Mesendoderm (in vitro differentiated cells): ENCODE measurements around the gene TNPO2.
A peak's percentile ranks its signal among the peaks of the same experiment; 100 is the strongest.

ENCODE experiments used
- DNase-seq: peaks from one replicate; pipeline ENCODE4 v3.0.0; 2013
- H2AK5ac ChIP-seq: 2 replicates; pipeline ENCODE4 v1.6.1; 2013; ENCODE audit warnings: low read length, inconsistent platforms
- H2BK120ac ChIP-seq: 2 replicates; pipeline ENCODE4 v1.6.1; 2013; ENCODE audit warnings: low read depth, mild to moderate bottlenecking, low read length, moderate library complexity, mixed read lengths
- H2BK15ac ChIP-seq: replicated peaks from 2 replicates; pipeline ENCODE4 v1.6.1; 2013; ENCODE audit warnings: low read depth, mild to moderate bottlenecking, moderate library complexity
- H2BK5ac ChIP-seq: 2 replicates; pipeline ENCODE4 v1.6.1; 2013; ENCODE audit warnings: low read length, inconsistent platforms
- H3K18ac ChIP-seq: 2 replicates; pipeline ENCODE4 v1.6.1; 2013; ENCODE audit warnings: mild to moderate bottlenecking, low read length, mixed read lengths
- H3K23ac ChIP-seq: one replicate; pipeline ENCODE4 v1.6.1; 2013; ENCODE audit warnings: low read length
- H3K27ac ChIP-seq: 2 replicates; pipeline ENCODE4 v1.5.1; 2013; ENCODE audit warnings: low read depth, mild to moderate bottlenecking, inconsistent platforms, low read length, moderate library complexity
- H3K27me3 ChIP-seq: 2 replicates; pipeline ENCODE4 v1.6.1; 2013; ENCODE audit warnings: low read length, control low read depth, mild to moderate bottlenecking, inconsistent platforms; ENCODE audit not compliant: insufficient read depth, poor library complexity
- H3K36me3 ChIP-seq: 2 replicates; pipeline ENCODE4 v1.6.1; 2013; ENCODE audit warnings: low read length, inconsistent platforms; ENCODE audit not compliant: control insufficient read depth, insufficient read depth
- H3K4ac ChIP-seq: one replicate; pipeline ENCODE4 v1.6.1; 2013; ENCODE audit warnings: low read depth, mild to moderate bottlenecking, low read length, moderate library complexity
- H3K4me1 ChIP-seq: 2 replicates; pipeline ENCODE4 v1.6.1; 2013; ENCODE audit warnings: low read depth, low read length, inconsistent platforms; ENCODE audit not compliant: control insufficient read depth
- H3K4me2 ChIP-seq: 2 replicates; pipeline ENCODE4 v1.6.1; 2013; ENCODE audit warnings: low read length
- H3K4me3 ChIP-seq: 2 replicates; pipeline ENCODE4 v1.5.1; 2013; ENCODE audit warnings: mild to moderate bottlenecking, low read length
- H3K56ac ChIP-seq: one replicate; pipeline ENCODE4 v1.6.1; 2013; ENCODE audit warnings: low read length
- H3K79me1 ChIP-seq: 2 replicates; pipeline ENCODE4 v1.6.1; 2013; ENCODE audit warnings: low read length, inconsistent platforms
- H3K79me2 ChIP-seq: 2 replicates; pipeline ENCODE4 v1.6.1; 2013; ENCODE audit warnings: mild to moderate bottlenecking, low read length; ENCODE audit not compliant: control insufficient read depth, insufficient read depth
- H3K9ac ChIP-seq: 2 replicates; pipeline ENCODE4 v1.6.1; 2013; ENCODE audit warnings: low read length, inconsistent platforms
- H4K5ac ChIP-seq: one replicate; pipeline ENCODE4 v1.6.1; 2013; ENCODE audit warnings: low read length
- H4K8ac ChIP-seq: one replicate; pipeline ENCODE4 v1.6.1; 2013; ENCODE audit warnings: low read depth, mild to moderate bottlenecking, control low read depth, low read length, moderate library complexity
- WGBS: extraction: QIAGEN DNeasy Blood & Tissue Kit; methylation state at CpG from one replicate; pipeline ENCODE4 v1.1.7; 2013; ENCODE audit warnings: low lambda C conversion rate, missing lambda C conversion rate; ENCODE audit not compliant: insufficient coverage; ENCODE audit errors: extremely low coverage; 5-methylcytosine and 5-hydroxymethylcytosine counted together

Gene TNPO2

DNA sequence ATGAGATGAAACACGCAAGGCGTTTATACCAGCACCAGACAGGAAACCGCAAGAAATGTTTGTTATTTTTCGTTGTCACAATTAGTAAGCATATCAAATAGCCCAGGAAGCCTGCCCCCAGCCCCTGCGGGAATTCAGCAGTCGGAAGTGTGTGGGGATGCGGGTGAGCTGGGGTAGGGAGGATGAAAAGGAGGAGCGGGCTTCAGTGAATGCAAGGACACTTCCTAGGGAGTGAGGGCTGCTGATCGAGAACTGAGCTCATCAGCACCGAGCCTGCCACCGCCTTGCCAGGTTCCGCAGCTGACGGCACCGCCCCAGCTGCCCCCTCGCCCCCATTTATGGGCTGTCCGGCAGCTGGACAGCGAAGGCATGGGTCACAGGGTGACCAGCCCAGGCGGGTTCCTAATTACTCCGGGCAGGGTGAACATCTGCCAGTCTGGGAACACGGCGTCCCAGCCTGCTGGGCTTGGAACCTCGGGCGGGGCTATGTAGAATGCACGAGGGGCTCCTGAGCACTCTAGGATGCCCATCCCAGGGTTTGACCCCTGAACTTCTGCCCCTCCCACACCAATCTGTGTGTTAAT lies 26.3 kb upstream of the TNPO2 start:
- Histone ChIP-seq H3K18ac (no peak overlapping the region), H3K27ac (no peak overlapping the region), H3K27me3 (no peaks in the 10 kb centered on the region), H3K36me3 (peaks cover 7% of the 10 kb centered on the region), H3K79me1 (no peaks in the 10 kb centered on the region), H3K4me3 (no peak overlapping the region), H3K56ac (no peak overlapping the region), H3K4me2 (no peak overlapping the region), H3K4ac (no peak overlapping the region), H2BK15ac (no peak overlapping the region), H4K8ac (no peak overlapping the region), H3K4me1 (no peaks in the 10 kb centered on the region), H2BK120ac (no peak overlapping the region), H3K23ac (no peak overlapping the region), H2BK5ac (no peak overlapping the region), H2AK5ac (no peak overlapping the region), H3K79me2 (no peaks in the 10 kb centered on the region), H3K9ac (no peak overlapping the region), H4K5ac (no peak overlapping the region)
- WGBS: no CpG with 5 or more reads among the region's 24 CpGs
- no peak for DNase-seq

DNA sequence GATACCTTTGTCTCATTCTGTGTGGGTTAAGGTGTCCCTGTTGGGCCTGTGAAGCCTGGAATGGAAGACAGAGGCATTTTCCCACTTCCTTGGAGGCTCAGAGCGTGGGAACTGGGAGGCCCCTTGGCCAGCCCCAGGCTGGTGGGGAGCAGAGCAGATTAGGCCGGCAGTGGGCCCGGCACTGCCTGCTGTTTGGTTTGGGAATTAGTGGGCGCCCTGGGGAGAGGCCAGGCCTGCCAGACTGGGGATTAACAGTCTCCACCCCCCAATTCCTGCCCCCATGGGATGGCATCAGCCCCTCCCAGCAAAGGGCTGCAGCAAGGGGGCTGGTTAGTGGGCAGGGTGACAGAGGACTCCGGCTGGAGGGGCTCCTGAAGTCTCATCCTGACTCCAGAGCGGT lies 24.8 kb upstream of the TNPO2 start:
- no peaks in the 10 kb centered on the region for H3K79me1 ChIP-seq
- H2AK5ac ChIP-seq: no peak overlapping the region
- no peak overlapping the region for H2BK120ac ChIP-seq
- no peak overlapping the region for H3K18ac ChIP-seq
- no peaks in the 10 kb centered on the region for H3K79me2 ChIP-seq
- H4K5ac ChIP-seq: no peak overlapping the region
- H2BK5ac ChIP-seq: no peak overlapping the region
- H3K9ac ChIP-seq: no peak overlapping the region
- H3K27me3 ChIP-seq: no peaks in the 10 kb centered on the region
- no peak overlapping the region for H3K27ac ChIP-seq
- H3K23ac ChIP-seq: no peak overlapping the region
- DNase-seq: peak; percentile 30
- H2BK15ac ChIP-seq: no peak overlapping the region
- no peak overlapping the region for H3K4me2 ChIP-seq
- H4K8ac ChIP-seq: no peak overlapping the region
- no peak overlapping the region for H3K4ac ChIP-seq
- no peak overlapping the region for H3K4me3 ChIP-seq
- WGBS: no CpG with 5 or more reads among the region's 6 CpGs
- H3K4me1 ChIP-seq: no peaks in the 10 kb centered on the region
- H3K36me3 ChIP-seq: peaks cover 7% of the 10 kb centered on the region
- no peak overlapping the region for H3K56ac ChIP-seq

DNA sequence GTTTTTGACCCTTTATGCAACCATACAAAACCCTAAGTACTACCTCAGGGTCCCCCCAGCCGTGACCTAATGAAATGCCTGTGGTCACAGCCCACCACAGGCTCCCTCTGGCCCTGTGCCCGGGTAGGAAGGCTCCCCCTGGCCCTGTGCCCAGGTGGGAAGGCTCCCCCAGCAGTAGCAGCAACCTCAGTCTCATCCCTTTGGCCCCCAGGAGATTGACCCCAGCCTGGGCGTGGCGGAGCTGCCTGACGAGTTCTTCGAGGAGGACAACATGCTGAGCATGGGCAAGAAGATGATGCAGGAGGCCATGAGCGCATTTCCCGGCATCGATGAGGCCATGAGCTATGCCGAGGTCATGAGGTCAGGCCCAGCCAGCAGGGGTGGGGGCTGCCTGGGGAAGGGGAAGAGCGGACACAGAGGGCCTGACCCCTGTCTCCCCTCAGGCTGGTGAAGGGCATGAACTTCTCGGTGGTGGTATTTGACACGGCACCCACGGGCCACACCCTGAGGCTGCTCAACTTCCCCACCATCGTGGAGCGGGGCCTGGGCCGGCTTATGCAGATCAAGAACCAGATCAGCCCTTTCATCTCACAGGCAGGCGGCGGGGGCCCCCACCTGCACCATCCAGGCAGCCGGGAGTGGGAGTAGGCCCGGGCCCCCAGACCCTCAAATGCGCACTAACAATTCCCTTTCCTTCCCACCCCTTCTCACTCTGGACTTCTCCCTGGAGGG lies 21.6 kb upstream of the TNPO2 start:
- no peak overlapping the region for H3K27ac ChIP-seq
- H2BK5ac ChIP-seq: no peak overlapping the region
- no peak overlapping the region for H2AK5ac ChIP-seq
- H3K4ac ChIP-seq: no peak overlapping the region
- no peaks in the 10 kb centered on the region for H3K4me1 ChIP-seq
- no peaks in the 10 kb centered on the region for H3K27me3 ChIP-seq
- no peak overlapping the region for H3K4me3 ChIP-seq
- H3K56ac ChIP-seq: no peak overlapping the region
- H3K36me3 ChIP-seq: peaks cover 7% of the 10 kb centered on the region
- H3K79me1 ChIP-seq: no peaks in the 10 kb centered on the region
- DNase-seq: no peak
- no peak overlapping the region for H4K8ac ChIP-seq
- H3K18ac ChIP-seq: no peak overlapping the region
- H3K79me2 ChIP-seq: no peaks in the 10 kb centered on the region
- no peak overlapping the region for H3K23ac ChIP-seq
- no CpG with 5 or more reads among the region's 22 CpGs for WGBS
- no peak overlapping the region for H4K5ac ChIP-seq
- H3K4me2 ChIP-seq: no peak overlapping the region
- no peak overlapping the region for H2BK120ac ChIP-seq
- no peak overlapping the region for H3K9ac ChIP-seq
- H2BK15ac ChIP-seq: no peak overlapping the region

DNA sequence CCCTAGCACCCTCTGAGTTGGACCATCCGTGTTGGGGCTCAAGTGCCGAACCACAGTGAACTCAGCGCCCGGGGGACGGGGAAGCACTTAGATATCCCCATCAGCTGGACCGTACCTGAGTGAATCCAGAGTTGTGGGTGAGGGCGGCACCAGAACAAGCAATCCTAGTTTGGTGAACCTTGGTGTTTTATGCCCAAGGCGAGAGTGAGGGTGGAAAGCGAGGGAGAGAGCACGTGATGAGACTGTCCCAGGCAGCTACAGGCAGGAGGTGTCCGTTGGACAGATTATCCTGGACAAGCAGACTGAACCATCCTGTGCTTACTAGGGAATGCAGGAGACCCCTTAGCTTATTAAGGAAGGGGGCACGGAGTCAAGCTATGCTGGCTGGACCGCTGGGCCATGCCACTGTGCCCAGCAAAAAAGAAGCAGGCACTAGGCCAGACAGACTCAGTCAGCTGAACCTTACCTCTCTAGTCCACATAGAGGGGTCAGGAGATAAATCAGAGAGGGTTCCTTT lies 14.2 kb upstream of the TNPO2 start:
- Histone ChIP-seq H3K36me3 (no peaks in the 10 kb centered on the region), H3K4ac (peak overlapping the region; percentile 28), H3K27ac (no peak overlapping the region), H2AK5ac (peak overlapping the region; percentile 65), H2BK5ac (no peak overlapping the region), H3K4me1 (peaks cover 3% of the 10 kb centered on the region), H3K79me1 (peaks cover 15% of the 10 kb centered on the region), H2BK15ac (no peak overlapping the region), H3K4me3 (peak overlapping the region; percentile 96), H2BK120ac (no peak overlapping the region), H3K23ac (no peak overlapping the region), H3K4me2 (peak overlapping the region; percentile 100), H3K18ac (no peak overlapping the region), H3K9ac (peak overlapping the region; percentile 96), H3K56ac (peak overlapping the region; percentile 99), H4K8ac (no peak overlapping the region), H3K79me2 (peaks cover 29% of the 10 kb centered on the region), H3K27me3 (no peaks in the 10 kb centered on the region), H4K5ac (no peak overlapping the region)
- whole genome bisulfite sequencing: no CpG with 5 or more reads among the region's 13 CpGs
- no peak for DNase-seq

DNA sequence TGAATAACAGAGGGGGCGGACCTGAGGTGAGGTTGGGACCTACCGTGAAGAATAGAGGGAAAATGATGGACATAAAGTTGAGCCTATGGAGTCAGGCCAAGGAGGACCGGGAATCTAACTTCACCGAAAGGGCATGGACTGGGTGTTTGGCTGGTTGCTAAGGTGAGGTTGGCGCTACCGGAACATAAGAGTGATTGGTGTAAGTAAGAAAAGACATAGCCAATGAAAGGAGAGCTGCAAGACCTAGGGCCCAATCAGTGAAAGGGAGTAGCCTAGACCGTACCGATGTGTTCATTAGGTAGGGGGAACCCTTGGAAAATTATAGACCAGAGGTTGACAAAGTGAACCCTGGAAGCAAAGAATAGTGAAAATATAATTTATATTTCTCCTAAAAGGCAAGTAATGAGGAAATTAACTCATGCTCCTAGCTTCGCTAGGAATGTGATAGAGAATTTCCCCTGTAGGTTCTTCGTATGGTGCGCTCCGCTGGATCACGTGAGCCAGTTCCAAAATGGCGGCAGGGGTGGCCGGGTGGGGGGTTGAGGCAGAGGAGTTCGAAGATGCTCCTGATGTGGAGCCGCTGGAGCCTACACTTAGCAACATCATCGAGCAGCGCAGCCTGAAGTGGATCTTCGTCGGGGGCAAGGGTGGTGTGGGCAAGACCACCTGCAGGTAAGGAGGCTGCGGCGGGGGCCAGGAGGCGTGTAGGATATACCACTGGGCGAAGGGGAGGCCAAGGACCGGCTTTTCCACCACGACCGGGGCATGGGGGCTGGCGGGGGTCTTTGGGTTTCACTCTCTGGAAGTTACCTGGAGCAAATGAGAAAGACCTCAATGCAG lies 13.5 kb upstream of the TNPO2 start, which contains the start of gene GET3:
Gene GET3, plus strand, starts transcription at position 503 of the 840 bp plus-strand sequence. Its CDS starts 9 bp downstream, at position 512.
- no peak within 1 kb of the TSS for H2BK15ac ChIP-seq
- H3K18ac ChIP-seq: peak within 1 kb of the TSS; percentile 42
- H3K4me3 ChIP-seq: peak within 1 kb of the TSS; percentile 96
- H2BK120ac ChIP-seq: no peak within 1 kb of the TSS
- peak within 1 kb of the TSS; percentile 100 for H3K4me2 ChIP-seq
- H2AK5ac ChIP-seq: peak within 1 kb of the TSS; percentile 65
- H3K4me1 ChIP-seq: peaks cover 3% of the 10 kb centered on the region
- peaks cover under 1% of the 10 kb centered on the region for H3K36me3 ChIP-seq
- H3K56ac ChIP-seq: peak within 1 kb of the TSS; percentile 99
- peaks cover 35% of the 10 kb centered on the region for H3K79me2 ChIP-seq
- H3K79me1 ChIP-seq: peaks cover 16% of the 10 kb centered on the region
- no peak within 1 kb of the TSS for H3K23ac ChIP-seq
- peak within 1 kb of the TSS; percentile 28 for H3K4ac ChIP-seq
- H3K9ac ChIP-seq: peak within 1 kb of the TSS; percentile 96
- no peak within 1 kb of the TSS for H4K5ac ChIP-seq
- peak; percentile 100 for DNase-seq
- no peaks in the 10 kb centered on the region for H3K27me3 ChIP-seq
- no CpG with 5 or more reads among the region's 29 CpGs for WGBS
- H3K27ac ChIP-seq: no peak within 1 kb of the TSS
- H2BK5ac ChIP-seq: no peak within 1 kb of the TSS
- no peak within 1 kb of the TSS for H4K8ac ChIP-seq
